Measurements from ENCODE around the gene SPTB.

The SPTB gene

DNA sequence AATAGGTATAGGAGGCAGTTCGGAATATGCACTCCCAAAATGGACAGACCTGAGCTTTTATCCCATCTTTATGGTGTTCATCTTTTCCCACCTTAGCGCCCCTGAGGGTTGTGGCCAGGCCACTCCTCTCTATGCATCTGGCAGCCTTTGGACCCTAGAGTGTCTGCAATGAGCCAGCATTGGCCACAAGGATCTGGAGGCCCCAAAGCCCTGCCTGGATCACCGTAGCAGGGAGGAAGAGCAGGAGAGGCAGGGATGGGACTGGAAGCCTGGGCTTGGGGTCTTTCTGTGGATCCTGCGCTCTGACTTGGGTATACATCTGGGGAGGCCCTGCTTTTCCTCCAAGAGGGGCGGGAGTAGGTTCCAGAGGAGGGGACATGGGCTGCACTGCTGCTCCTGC lies 123.0 kb downstream of the SPTB start:
- no peaks in the 10 kb centered on the region for H3K9me3 ChIP-seq (replicated peaks; ENCODE audit: insufficient read depth, low read length)
- H3K4me2 ChIP-seq (ENCODE audit: low read depth, low read length), result no peak overlapping the region
- H3K27ac ChIP-seq (ENCODE audit: low read length), result no peak overlapping the region
- H3K4me1 ChIP-seq (ENCODE audit: low read length), result no peaks in the 10 kb centered on the region
- no peak overlapping the region for H2AFZ ChIP-seq (ENCODE audit: low read length)
- no peak overlapping the region for H3K4me3 ChIP-seq (ENCODE audit: low read length)
- no peaks in the 10 kb centered on the region for H3F3A ChIP-seq (ENCODE audit: insufficient read depth, low read length)
- no peaks in the 10 kb centered on the region for H3K27me3 ChIP-seq (replicated peaks; ENCODE audit: insufficient read depth, low read length)
- no peak for DNase-seq
- no peaks in the 10 kb centered on the region for H3K9me2 ChIP-seq (replicated peaks; ENCODE audit: insufficient read depth, low read length)
- no peaks in the 10 kb centered on the region for H4K20me1 ChIP-seq (ENCODE audit: insufficient read depth, low read length)
- TF ChIP-seq CTCF (IDR thresholded peaks at IDR 0.05; ENCODE audit: low read length) (no peak), EZH2phosphoT487 (IDR thresholded peaks at IDR 0.05; ENCODE audit: low read length) (no peak), EZH2 (optimal IDR thresholded peaks at IDR 0.05; ENCODE audit: low read depth, low read length) (no peak)
- no peaks in the 10 kb centered on the region for H3K79me2 ChIP-seq (ENCODE audit: low read length)
- no peaks in the 10 kb centered on the region for H3K36me3 ChIP-seq (replicated peaks; ENCODE audit: insufficient read depth, low read length)
- no peak overlapping the region for H3K9ac ChIP-seq (ENCODE audit: low read length)

DNA sequence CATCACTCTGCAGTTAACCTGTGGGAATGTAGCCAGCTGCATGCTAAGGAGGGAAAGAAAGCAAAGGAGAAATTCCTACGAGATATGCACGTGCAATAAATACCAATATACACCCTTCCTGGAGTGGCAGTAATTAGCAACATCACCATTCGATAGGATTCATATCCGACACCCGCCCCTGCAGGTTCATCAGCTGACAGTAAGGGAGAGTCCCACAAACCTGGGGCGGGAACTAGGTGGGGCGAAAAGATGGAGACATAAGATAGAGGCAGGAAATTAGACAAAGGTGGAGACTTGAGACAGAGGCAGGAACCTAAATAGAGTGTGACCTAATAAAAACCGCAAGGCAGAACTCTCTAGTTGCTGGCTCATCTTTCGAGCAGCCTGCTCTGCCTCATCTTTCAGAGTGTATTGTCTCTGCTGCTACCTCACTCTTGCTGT lies 123.9 kb downstream of the SPTB start:
- no peak for DNase-seq
- H4K20me1 ChIP-seq (ENCODE audit: insufficient read depth, low read length), result no peaks in the 10 kb centered on the region
- no peaks in the 10 kb centered on the region for H3K79me2 ChIP-seq (ENCODE audit: low read length)
- no peaks in the 10 kb centered on the region for H3F3A ChIP-seq (ENCODE audit: insufficient read depth, low read length)
- H3K4me1 ChIP-seq (ENCODE audit: low read length), result no peaks in the 10 kb centered on the region
- H3K9me2 ChIP-seq (replicated peaks; ENCODE audit: insufficient read depth, low read length), result no peaks in the 10 kb centered on the region
- H3K27me3 ChIP-seq (replicated peaks; ENCODE audit: insufficient read depth, low read length), result no peaks in the 10 kb centered on the region
- no peak overlapping the region for H3K4me3 ChIP-seq (ENCODE audit: low read length)
- no peak overlapping the region for H3K4me2 ChIP-seq (ENCODE audit: low read depth, low read length)
- no peak overlapping the region for H3K9ac ChIP-seq (ENCODE audit: low read length)
- no peaks in the 10 kb centered on the region for H3K36me3 ChIP-seq (replicated peaks; ENCODE audit: insufficient read depth, low read length)
- no peaks in the 10 kb centered on the region for H3K9me3 ChIP-seq (replicated peaks; ENCODE audit: insufficient read depth, low read length)
- H2AFZ ChIP-seq (ENCODE audit: low read length), result no peak overlapping the region
- H3K27ac ChIP-seq (ENCODE audit: low read length), result no peak overlapping the region
- TF ChIP-seq EZH2phosphoT487 (IDR thresholded peaks at IDR 0.05; ENCODE audit: low read length), result no peak
- TF ChIP-seq EZH2 (optimal IDR thresholded peaks at IDR 0.05; ENCODE audit: low read depth, low read length), result no peak
- no peak for TF ChIP-seq CTCF (IDR thresholded peaks at IDR 0.05; ENCODE audit: low read length)

DNA sequence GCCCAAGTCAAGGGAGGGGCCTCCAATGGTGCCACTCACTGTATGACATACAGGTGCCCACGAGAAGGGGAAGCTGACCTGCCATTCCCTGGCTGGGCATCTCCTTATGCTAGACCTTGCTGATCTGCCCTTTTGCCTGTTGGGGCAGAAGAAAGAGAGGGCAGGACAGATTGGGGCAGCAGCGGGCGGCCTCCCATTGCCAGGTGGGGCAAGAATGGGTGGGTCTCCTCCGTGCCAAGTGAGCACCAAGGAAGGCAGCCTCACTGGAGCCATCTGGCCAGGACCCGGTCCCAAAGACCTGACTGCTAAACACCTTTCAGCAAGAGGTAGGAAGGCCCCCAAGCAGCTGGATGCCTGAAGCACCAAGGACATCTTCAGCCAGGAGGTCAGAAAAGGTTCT lies 125.0 kb downstream of the SPTB start:
- Histone ChIP-seq H3K79me2 (ENCODE audit: low read length) (no peaks in the 10 kb centered on the region), H3K4me1 (ENCODE audit: low read length) (no peaks in the 10 kb centered on the region), H2AFZ (ENCODE audit: low read length) (no peak overlapping the region), H3K4me3 (ENCODE audit: low read length) (no peak overlapping the region), H4K20me1 (ENCODE audit: insufficient read depth, low read length) (no peaks in the 10 kb centered on the region), H3K27me3 (replicated peaks; ENCODE audit: insufficient read depth, low read length) (no peaks in the 10 kb centered on the region), H3K9me2 (replicated peaks; ENCODE audit: insufficient read depth, low read length) (no peaks in the 10 kb centered on the region), H3K36me3 (replicated peaks; ENCODE audit: insufficient read depth, low read length) (no peaks in the 10 kb centered on the region), H3K9me3 (replicated peaks; ENCODE audit: insufficient read depth, low read length) (no peaks in the 10 kb centered on the region), H3F3A (ENCODE audit: insufficient read depth, low read length) (no peaks in the 10 kb centered on the region), H3K4me2 (ENCODE audit: low read depth, low read length) (no peak overlapping the region), H3K27ac (ENCODE audit: low read length) (no peak overlapping the region), H3K9ac (ENCODE audit: low read length) (no peak overlapping the region)
- TF ChIP-seq CTCF (IDR thresholded peaks at IDR 0.05; ENCODE audit: low read length) (no peak), EZH2phosphoT487 (IDR thresholded peaks at IDR 0.05; ENCODE audit: low read length) (no peak), EZH2 (optimal IDR thresholded peaks at IDR 0.05; ENCODE audit: low read depth, low read length) (no peak)
- no peak for DNase-seq
